BJ (cell line): ENCODE results near the gene ABCA13. TPM values are rescaled to one million over a fixed set of nuclear protein-coding genes. Genes with fewer than 3 reads are reported as not detected.
"Not testable (repeated sequence)": the region's sequence is repeated elsewhere in the genome, so short reads cannot be mapped to it uniquely, and the experiment has no call there.

Source experiments
- CTCF ChIA-PET: fragments of 350-600 bp; formaldehyde crosslinking; extraction: SDS; loops from one replicate; lab custom pipeline; 2021; ENCODE audit warnings: antibody characterized with exemption, inconsistent platforms; lab: Yijun Ruan, JAX
- POLR2A ChIA-PET: fragments of 300-600 bp; sonication (Branson Sonifier 250); formaldehyde crosslinking; extraction: SDS; loops from one replicate; lab custom pipeline; 2021; ENCODE audit warnings: antibody characterized with exemption; lab: Charles Lee
- DNase-seq: peaks from one replicate; pipeline ENCODE4 v3.0.0-alpha.2; 2011; ENCODE audit warnings: low read depth
- H3K27me3 ChIP-seq: 2 replicates; pipeline ENCODE4 v1.6.0; 2011; ENCODE audit warnings: low read length; ENCODE audit not compliant: control insufficient read depth, insufficient read depth
- H3K36me3 ChIP-seq: 2 replicates; pipeline ENCODE4 v1.5.1; 2011; ENCODE audit warnings: low read length; ENCODE audit not compliant: control insufficient read depth, insufficient read depth
- H3K4me3 ChIP-seq: 2 replicates; pipeline ENCODE4 v1.5.1; 2011; ENCODE audit warnings: low read depth, mild to moderate bottlenecking, control low read depth, low read length
- polyA plus RNA-seq: library from polyadenylated mRNA; depleted of rRNA; stranded (reverse); fragments of >200 nt; gene quantifications from 2 replicates; pipeline ENCODE4 v1.2.3, GENCODE V29; 2011
- TF ChIP-seq, protein P1 (sequence below): IDR thresholded peaks from 2 replicates; pipeline ENCODE4 v1.5.1; 2011; ENCODE audit warnings: low read depth, mild to moderate bottlenecking, control low read depth, inconsistent platforms, low read length, moderate library complexity; ENCODE audit not compliant: insufficient read depth

Gene ABCA13
- polyA plus RNA-seq, 1 experiment, result 0.15 TPM

DNA sequence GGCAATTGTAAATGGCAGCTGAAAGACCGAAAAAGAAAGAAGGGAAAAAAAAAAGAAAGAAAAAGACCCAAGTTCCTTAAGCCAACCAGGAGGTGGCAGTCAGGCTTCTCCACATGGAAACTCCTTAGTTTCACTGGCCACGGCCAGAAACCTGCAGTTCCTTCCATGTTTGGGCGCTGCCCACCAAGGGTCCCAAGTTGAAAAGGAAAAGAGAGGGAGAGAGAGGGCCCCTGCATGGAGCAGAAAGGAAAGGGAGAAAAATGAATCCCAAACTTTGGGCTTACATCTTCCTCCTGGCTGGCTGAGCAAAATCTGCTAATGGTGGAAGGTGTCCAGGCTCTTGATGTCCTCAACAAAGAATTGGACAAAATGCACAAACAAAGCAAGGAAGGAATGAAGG lies 31.8 kb upstream of the ABCA13 start:
- POLR2A ChIA-PET, result no interaction called here
- CTCF ChIA-PET, result interaction anchor here (1.3 to 4.6 kb wide), 6 partner anchors 9 to 195 kb away, joined by 3 to 27 read pairs (median 8); no protein-coding TSS in a partner anchor

DNA sequence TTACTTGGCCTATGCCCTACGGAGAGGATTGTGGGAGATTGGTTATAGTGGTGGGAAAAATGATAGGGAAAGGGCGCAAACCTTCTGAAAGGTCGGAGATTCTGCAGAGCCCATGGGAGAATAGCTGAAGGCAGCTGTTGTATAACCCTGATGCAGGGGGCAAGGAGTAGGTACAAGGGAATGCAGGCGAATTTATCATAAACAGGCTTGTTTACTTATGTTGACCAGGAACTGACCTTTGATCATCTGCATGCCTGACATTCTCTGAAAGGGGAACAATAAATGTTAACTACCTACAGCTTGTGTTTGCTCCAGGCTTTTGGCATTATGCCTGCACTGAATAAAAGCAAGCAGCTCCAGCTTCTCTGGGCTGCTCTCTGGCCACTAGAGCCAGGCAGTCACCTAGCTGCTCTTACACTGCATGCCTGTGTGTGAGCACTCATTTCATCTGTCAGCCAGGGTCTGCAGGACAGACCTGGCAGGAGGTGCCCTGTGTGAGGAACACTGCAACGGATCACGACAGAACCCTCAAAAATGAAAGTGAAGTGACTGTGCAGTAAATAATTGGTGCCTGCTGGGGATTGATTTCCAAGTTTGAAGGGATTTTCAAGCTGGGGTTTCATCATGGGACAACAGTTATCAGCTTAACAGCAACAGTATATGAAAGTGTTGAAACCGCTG lies 31.1 kb upstream of the ABCA13 start:
- TF ChIP-seq, protein P1, sequence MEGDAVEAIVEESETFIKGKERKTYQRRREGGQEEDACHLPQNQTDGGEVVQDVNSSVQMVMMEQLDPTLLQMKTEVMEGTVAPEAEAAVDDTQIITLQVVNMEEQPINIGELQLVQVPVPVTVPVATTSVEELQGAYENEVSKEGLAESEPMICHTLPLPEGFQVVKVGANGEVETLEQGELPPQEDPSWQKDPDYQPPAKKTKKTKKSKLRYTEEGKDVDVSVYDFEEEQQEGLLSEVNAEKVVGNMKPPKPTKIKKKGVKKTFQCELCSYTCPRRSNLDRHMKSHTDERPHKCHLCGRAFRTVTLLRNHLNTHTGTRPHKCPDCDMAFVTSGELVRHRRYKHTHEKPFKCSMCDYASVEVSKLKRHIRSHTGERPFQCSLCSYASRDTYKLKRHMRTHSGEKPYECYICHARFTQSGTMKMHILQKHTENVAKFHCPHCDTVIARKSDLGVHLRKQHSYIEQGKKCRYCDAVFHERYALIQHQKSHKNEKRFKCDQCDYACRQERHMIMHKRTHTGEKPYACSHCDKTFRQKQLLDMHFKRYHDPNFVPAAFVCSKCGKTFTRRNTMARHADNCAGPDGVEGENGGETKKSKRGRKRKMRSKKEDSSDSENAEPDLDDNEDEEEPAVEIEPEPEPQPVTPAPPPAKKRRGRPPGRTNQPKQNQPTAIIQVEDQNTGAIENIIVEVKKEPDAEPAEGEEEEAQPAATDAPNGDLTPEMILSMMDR, result no peak
- DNase-seq, result peak; percentile 43
- Histone ChIP-seq H3K27me3 (no peaks in the 10 kb centered on the region), H3K36me3 (no peaks in the 10 kb centered on the region), H3K4me3 (no peak overlapping the region)
- ChIA-PET CTCF (interaction anchor here (1.0 to 4.6 kb wide), 11 partner anchors 9 to 195 kb away, joined by 3 to 27 read pairs (median 4); no protein-coding TSS in a partner anchor), POLR2A (no interaction called here)

More for the DNA sequence above, 31.8 kb upstream of the ABCA13 start:
- TF ChIP-seq, protein P1, result peak; percentile 56
- H3K27me3 ChIP-seq, result no peaks in the 10 kb centered on the region
- H3K36me3 ChIP-seq, result no peaks in the 10 kb centered on the region
- no peak for DNase-seq
- no peak overlapping the region for H3K4me3 ChIP-seq

DNA sequence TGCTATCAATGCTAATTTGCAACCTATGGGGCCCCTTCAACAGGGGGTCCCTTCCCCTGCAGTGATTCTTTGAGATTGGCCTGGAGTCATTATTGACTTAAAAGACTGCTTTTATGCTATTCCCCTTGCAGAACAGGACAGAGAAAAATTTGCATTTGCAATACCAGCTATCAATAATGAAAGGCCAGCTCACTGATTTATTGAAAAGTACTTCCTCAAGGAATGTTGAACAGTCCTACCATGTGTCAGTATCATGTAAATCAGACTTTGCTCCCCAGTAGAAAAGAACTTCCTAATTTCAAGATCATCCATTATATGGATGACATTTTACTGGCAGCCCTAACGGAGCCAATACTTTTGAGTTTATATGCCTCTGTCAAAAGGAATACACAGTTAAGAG lies 29.7 kb upstream of the ABCA13 start:
- Histone ChIP-seq H3K36me3 (no peaks in the 10 kb centered on the region), H3K4me3 (no peak overlapping the region), H3K27me3 (no peaks in the 10 kb centered on the region)
- ChIA-PET POLR2A (no interaction called here), CTCF (interaction anchor here (1.6 to 4.6 kb wide), 5 partner anchors 13 to 197 kb away, joined by 4 to 27 read pairs (median 10); no protein-coding TSS in a partner anchor)
- TF ChIP-seq, protein P1, result no peak
- DNase-seq, result no peak

DNA sequence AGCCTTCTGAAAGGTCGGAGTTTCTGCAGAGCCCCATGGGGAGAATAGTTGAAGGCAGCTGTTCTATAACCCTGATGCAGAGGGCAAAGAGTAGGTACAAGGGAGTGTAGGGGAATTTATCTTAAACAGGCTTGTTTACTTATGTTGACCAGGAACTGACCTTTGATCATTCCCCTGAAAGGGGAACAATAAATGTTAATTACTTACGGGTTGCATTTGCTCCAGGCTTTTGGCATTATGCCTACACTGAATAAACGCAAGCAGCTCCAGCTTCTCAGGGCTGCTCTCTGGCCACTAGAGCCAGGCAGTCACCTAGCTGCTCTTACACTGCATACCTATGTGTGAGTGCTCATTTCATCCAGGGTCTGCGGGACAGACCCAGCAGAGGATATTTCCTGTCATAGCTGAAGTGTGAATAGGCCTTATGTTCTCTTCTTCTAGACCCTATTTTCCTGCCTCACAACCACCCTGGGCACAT lies 26.9 kb upstream of the ABCA13 start:
- Histone ChIP-seq H3K27me3 (no peaks in the 10 kb centered on the region), H3K4me3 (no peak overlapping the region), H3K36me3 (no peaks in the 10 kb centered on the region)
- DNase-seq, result no peak
- ChIA-PET POLR2A (no interaction called here), CTCF (interaction anchor here (0.6 to 4.3 kb wide), 7 partner anchors 8 to 199 kb away, joined by 3 to 21 read pairs (median 4); no protein-coding TSS in a partner anchor)
- TF ChIP-seq, protein P1, result no peak

DNA sequence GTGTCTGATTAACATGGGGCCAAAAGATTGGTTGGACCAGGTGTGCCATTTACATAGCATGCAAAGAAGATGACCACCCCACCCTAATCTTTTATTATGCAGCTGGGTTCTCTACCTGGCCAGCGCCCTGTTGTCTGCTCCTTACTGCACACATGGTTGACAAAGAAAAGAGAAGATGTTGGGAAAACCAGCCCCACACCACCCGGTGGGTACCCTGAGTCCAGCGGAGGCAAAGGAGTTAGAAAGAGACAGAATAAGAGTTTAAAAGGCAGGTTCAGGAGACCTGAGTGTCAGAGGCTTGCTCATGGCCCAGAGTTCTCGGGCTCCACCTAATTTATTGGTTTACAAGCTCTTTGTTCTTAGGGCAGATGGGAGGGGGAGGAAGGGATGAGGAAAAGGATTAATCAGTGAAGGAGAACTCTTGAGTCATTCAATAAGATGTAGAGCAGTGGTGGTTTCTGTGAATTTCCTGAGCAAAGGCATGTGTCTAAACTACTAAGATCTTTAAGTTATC lies 24.1 kb upstream of the ABCA13 start:
- DNase-seq, result no peak
- TF ChIP-seq, protein P1, result no peak
- H3K4me3 ChIP-seq, result no peak overlapping the region
- no peaks in the 10 kb centered on the region for H3K36me3 ChIP-seq
- no peaks in the 10 kb centered on the region for H3K27me3 ChIP-seq
- POLR2A ChIA-PET, result no interaction called here
- CTCF ChIA-PET, result interaction anchor here (0.9 to 1.6 kb wide), 2 partner anchors 14 to 203 kb away, joined by 3 read pairs; no protein-coding TSS in a partner anchor

DNA sequence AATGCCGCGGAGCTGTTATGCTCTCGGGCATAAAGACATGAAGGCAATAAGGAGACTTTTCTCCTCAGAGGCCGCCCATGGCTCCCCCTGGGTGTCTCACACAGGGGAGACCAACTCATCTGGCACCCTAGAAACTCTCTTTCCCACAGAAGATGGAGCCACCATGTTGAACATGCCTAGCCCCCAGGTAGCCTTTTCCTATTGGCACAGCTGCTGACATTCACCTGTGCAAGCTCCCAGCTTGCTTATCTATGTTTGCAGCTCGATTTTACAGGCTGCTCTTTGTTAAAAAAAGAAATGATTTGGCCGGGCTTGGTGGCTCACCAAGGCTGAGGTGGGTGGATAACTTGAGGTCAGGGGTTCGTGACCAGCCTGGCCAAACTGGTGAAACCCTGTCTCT lies 23.6 kb upstream of the ABCA13 start:
- H3K4me3 ChIP-seq, POLR2A ChIA-PET, H3K36me3 ChIP-seq, H3K27me3 ChIP-seq, DNase-seq: not testable (repeated sequence)
- CTCF ChIA-PET, result interaction anchor here (0.9 to 1.6 kb wide), 2 partner anchors 14 to 203 kb away, joined by 3 read pairs; no protein-coding TSS in a partner anchor
